Measurements from ENCODE around the gene SRGN.

GRCh38 chr10:69088801-69089501 lies 1.0 kb downstream of the SRGN start:
- TF ChIP-seq POLR2A (IDR thresholded peaks at IDR 0.05; ENCODE audit: low read length), result no peak
- TF ChIP-seq GATA1 (IDR thresholded peaks at IDR 0.05; ENCODE audit: low read depth, low read length), result no peak

Measured in erythroblast (primary cell).